Neural progenitor cell (in vitro differentiated cells): Measurements from ENCODE around the gene GRAMD1C.

Source experiments
- CTCF ChIP-seq: fragments of 200-600 bp; sonication (generic); IDR thresholded peaks from 2 replicates; pipeline ENCODE4 v1.5.1; 2017; ENCODE audit warnings: antibody characterized with exemption, mild to moderate bottlenecking
- EZH2phosphoT487 ChIP-seq: fragments of 200-600 bp; sonication (generic); IDR thresholded peaks from 2 replicates; pipeline ENCODE4 v1.6.1; 2017; ENCODE audit warnings: antibody characterized with exemption

- TF ChIP-seq CTCF (no peak), EZH2phosphoT487 (no peak)
Observed at GRCh38 chr3:113897373-113897777, 58.8 kb downstream of the GRAMD1C start.
